Measurements from ENCODE around the gene TACR1.

DNA sequence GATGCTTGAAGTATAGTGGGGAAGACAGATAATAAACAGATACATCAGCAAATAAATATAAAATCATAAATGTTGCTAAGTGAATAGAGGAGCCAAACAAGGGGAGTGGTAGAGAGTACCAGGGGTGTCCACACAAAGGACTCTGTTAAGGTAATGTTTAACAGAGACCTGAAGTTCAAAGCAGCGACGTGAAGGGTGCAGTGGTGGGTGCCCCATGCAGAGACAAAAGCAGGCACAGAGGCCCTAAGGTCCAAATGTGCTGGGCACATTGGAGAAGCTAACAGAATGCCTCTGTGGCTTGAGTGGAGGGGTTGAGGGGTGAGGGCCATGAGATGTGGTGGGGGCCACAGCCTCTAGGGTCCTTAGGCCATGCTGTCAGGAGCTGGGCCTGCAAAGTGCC, 131.8 kb downstream of the TACR1 start:
- TF ChIP-seq, protein P1, sequence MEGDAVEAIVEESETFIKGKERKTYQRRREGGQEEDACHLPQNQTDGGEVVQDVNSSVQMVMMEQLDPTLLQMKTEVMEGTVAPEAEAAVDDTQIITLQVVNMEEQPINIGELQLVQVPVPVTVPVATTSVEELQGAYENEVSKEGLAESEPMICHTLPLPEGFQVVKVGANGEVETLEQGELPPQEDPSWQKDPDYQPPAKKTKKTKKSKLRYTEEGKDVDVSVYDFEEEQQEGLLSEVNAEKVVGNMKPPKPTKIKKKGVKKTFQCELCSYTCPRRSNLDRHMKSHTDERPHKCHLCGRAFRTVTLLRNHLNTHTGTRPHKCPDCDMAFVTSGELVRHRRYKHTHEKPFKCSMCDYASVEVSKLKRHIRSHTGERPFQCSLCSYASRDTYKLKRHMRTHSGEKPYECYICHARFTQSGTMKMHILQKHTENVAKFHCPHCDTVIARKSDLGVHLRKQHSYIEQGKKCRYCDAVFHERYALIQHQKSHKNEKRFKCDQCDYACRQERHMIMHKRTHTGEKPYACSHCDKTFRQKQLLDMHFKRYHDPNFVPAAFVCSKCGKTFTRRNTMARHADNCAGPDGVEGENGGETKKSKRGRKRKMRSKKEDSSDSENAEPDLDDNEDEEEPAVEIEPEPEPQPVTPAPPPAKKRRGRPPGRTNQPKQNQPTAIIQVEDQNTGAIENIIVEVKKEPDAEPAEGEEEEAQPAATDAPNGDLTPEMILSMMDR (IDR thresholded peaks at IDR 0.05; ENCODE audit: poor library complexity): no peak
- no peak for TF ChIP-seq EZH2phosphoT487 (IDR thresholded peaks at IDR 0.05; ENCODE audit: low read depth, severe bottlenecking, unreplicated experiment)
